Measurements from ENCODE around the gene CELSR1. TPM values are rescaled to one million over a fixed set of nuclear protein-coding genes. Genes with fewer than 3 reads are reported as not detected.

CELSR1 gene
- total RNA-seq, 1 donor, result 1.1 TPM

- TF ChIP-seq CTCF (IDR thresholded peaks at IDR 0.05; ENCODE audit: insufficient read depth, low read length), result no peak
- H3K4me3 ChIP-seq (ENCODE audit: low read depth, low read length), result no peak overlapping the region
- no peak for DNase-seq (ENCODE audit: low read depth)
Observed at GRCh38 chr22:46348099-46348695, 189.2 kb downstream of the CELSR1 start.

- H3K4me3 ChIP-seq (ENCODE audit: low read depth, low read length), result no peak overlapping the region
- DNase-seq (ENCODE audit: low read depth), result no peak
- TF ChIP-seq CTCF (IDR thresholded peaks at IDR 0.05; ENCODE audit: insufficient read depth, low read length), result no peak
Observed at GRCh38 chr22:46347646-46348045, 189.8 kb downstream of the CELSR1 start.

- DNase-seq (ENCODE audit: low read depth), result no peak
Observed at GRCh38 chr22:46346680-46347405, 190.6 kb downstream of the CELSR1 start.

GRCh38 chr22:46340676-46341075 is 196.7 kb downstream of the CELSR1 start:
- no peak for TF ChIP-seq CTCF (IDR thresholded peaks at IDR 0.05; ENCODE audit: insufficient read depth, low read length)
- DNase-seq (ENCODE audit: low read depth), result no peak
- no peak overlapping the region for H3K4me3 ChIP-seq (ENCODE audit: low read depth, low read length)

More at GRCh38 chr22:46346680-46347405, 190.6 kb downstream of the CELSR1 start:
- TF ChIP-seq CTCF (IDR thresholded peaks at IDR 0.05; ENCODE audit: insufficient read depth, low read length), result no peak
- no peak overlapping the region for H3K4me3 ChIP-seq (ENCODE audit: low read depth, low read length)

GRCh38 chr22:46339956-46340355 is 197.5 kb downstream of the CELSR1 start:
- H3K4me3 ChIP-seq (ENCODE audit: low read depth, low read length), result no peak overlapping the region
- DNase-seq (ENCODE audit: low read depth), result no peak
- TF ChIP-seq CTCF (IDR thresholded peaks at IDR 0.05; ENCODE audit: insufficient read depth, low read length), result no peak

- H3K4me3 ChIP-seq (ENCODE audit: low read depth, low read length), result no peak overlapping the region
- no peak for DNase-seq (ENCODE audit: low read depth)
- TF ChIP-seq CTCF (IDR thresholded peaks at IDR 0.05; ENCODE audit: insufficient read depth, low read length), result no peak
Observed at GRCh38 chr22:46338636-46339035, 198.8 kb downstream of the CELSR1 start.
